Smooth muscle cell of the brain vasculature (primary cell): ENCODE data around the gene SLC7A10.

Experiments used
- DNase-seq: peaks from one replicate; pipeline ENCODE4 v3.0.0-alpha.2; 2012; ENCODE audit warnings: low read depth, low spot score

Gene SLC7A10

DNA sequence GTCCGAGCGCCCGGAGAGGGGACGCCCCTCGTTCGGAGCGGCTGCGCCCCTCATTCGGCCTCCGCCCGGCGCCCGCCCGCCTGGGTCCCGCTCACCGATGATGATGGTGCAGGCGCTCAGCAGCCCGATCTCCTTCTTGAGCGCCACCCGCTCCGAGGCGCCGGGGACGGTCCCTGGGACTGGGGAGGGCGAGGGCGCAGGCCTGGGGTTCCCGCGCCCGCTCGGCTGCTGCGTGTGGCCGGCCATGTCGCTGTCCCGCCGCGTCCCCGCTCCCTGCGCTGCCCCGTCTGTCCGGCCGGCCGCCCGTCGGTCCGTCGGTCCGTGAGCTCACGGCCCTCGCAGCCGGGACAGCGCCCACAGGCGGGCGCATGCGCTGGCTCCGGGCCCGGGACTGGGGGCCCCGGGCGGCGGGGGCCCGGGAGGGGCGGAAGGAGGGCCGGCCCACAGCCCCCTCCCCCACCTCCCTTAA lies at the start of gene SLC7A10:
SLC7A10 (minus strand) TSS at position 393 of the 469 bp plus-strand sequence; CDS start at position 246, 147 bp downstream.
- no peak for DNase-seq

DNA sequence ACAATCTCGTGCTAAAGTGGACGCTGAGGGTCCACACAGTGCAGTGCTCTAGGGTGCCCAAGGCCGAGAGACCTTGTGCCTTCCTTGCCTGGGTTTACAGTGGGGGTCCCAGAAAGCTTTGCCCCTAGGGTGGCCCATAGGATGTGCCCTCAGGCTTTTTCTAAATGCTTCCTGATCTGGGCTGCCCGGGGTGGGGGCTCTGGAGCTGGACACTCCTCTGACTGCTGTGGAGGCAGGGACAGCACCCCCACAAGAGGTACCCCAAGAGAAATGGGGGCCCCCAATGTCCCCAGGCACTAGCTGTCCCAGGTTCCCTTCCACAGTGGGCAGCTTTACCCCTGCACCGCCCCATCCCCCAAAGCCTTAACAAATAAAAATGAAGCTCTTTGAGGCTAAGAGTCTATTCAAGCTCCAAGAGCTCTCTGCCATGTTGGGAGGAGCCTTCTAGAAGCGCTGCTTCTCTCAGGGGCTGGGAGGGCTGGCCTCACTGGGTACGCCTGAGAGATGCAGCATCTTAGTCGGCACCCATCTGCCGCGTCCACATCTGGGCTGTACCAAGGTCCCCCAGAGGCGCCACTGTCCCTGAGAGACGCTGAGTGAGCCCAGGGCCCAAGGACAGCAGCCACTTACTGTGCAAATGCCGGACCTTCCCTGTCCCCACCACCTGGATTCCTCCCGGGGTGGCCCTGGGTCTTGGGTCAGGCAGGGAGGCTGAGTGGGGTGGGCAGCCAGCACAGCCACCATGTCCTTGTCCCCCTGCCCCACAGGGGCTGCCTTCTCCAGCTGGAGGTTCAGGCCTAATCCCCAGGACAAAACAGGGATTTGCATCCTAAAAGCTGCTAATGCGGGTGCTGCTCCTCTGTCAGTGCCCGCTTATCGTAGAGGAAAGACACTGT lies 49.3 kb upstream of the SLC7A10 start:
- no peak for DNase-seq

DNA sequence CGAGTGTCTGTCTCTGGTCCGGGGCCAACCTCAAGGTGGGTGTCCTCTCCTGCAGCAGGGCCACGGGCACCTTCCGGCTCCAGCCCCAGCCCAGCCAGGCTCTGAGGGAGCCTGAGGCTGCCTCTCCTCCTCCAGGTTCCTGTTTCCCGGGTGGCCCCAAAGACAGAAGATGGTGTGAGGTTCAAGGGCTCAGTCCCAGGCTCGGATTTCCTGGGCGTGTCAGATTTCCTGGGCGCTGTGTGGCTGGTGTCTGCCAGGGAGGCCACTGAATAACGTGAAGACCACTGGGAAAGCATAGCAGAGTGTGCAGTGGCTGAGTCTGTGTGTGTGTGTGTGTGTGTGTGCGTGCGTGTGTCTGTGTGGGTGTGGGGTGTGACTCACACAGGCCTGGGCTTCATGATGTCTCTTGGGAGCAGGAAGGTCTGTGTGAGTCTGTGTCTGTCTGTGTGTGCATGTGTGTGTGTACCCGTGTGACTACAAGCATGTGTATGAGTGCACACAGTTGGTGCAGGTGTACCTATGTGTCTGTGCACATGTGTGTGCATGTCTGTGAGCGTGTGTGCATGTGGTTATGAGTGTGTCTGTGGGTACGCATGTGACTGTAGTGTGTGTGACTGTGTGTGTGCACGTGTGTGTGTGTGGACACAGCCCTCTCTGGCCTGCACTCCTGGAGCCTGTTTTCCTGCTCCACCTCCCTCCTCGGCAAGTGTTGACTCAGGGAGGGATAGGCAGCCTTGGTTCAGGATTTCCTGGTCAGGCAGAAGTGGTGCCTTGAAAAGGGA lies 48.4 kb upstream of the SLC7A10 start:
- DNase-seq, result peak; percentile 4

DNA sequence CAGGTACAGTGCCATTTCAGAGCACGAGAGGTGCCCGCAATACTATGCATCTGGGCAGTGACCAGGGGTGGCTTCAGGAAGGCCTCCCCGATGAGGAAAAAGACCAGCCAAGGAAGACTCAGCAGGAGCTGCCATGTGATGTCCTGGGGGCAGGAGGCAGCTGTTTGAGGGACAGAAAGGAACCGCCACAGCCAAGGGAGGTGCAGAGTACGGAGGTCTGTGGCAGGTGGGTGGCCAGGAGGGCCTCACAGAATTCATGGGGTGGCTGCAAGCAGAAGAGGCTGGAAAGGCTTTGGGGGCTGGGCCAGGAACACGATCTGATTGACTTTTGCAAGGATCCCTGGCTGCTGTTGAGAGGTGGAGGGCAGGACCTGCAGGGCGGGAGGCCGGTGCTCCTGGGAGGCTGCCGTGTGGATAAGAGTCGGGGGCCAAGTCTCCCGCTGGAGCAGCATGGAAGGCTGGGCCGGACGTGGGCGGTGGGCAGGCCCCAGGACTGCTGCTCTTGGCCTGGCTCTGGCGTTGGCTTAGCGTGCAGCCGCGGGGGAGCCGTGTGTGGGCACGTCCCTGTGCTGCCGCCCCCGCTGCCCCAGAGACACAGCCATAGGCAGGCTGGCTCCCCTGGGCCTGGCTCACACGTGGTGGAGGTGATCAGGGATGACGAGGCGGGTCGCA lies 47.6 kb upstream of the SLC7A10 start:
- DNase-seq, result no peak

DNA sequence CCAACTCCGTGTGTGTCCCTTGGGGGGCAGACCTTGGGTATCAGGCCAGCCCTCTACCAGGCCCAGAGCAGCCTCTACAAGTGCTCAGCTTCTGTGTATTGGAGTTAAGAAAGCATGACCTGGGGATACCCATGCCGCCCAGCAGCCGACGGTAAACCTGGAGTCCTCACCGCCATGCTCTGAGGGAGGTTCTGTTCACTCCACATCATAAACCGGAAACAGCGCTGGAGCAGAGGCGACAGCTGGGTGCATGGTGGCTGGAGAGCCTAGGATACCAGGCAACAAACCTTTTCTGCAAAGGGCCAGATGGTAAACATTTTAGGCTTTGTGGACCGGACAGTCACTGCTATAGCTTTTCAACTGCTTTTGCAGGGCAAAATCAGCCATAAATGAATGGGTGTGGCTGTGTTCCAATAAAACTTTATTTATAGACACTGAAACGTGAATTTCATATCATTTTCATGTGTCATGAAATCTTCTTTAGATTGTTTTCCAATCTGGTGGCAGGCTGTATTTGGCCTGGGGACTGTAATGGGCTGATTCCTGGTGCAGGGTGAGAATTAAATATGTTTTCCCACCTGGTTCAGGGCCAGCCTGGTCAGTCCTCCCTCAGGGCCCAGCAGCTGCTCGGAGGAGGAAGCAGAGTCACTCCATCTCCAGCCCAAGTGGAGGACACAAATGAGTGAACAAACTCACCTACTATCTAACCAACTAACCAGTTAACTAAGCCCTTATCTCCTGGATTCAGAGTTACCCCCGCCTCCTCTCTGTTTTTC lies 45.8 kb upstream of the SLC7A10 start:
- DNase-seq, result no peak

DNA sequence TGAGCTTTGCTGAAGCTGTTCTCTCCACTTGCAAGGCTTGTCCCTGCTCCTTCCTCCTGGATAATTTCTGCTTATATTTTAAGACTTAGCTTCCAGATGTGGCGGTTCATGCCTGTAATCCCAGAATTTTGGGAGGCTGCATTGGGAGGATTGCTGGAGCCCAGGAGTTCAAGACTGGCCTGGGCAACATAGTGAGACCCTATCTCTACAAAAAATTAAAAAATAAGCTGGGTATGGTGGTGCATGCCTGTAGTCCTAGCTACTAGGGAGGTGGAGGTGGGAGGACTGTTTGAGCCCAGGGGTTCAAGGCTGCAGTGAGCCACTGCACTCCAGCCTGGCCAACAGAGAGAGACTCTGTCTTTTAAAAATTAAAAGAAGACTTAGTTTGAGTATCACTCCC lies 45.1 kb upstream of the SLC7A10 start:
- no peak for DNase-seq

DNA sequence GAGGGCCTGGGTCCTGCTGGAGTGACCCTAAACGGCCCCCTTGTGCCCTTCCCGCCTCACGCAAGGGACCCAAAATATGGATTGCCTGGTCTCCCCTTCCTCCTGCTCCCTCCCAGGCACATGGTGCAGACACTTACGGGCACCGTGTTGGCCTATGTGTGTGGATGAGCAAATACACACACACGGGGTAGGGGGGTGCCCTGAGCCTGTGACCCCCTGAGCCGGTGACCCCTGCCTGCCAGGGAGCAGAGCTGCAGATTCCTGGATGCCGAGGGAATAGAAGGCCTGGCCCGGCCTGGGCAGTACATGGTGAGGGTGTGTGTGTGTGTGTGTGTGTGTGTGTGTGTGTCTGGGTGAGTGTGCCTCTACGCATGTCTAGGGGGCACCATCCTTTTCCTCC lies 43.4 kb upstream of the SLC7A10 start:
- DNase-seq, result no peak

DNA sequence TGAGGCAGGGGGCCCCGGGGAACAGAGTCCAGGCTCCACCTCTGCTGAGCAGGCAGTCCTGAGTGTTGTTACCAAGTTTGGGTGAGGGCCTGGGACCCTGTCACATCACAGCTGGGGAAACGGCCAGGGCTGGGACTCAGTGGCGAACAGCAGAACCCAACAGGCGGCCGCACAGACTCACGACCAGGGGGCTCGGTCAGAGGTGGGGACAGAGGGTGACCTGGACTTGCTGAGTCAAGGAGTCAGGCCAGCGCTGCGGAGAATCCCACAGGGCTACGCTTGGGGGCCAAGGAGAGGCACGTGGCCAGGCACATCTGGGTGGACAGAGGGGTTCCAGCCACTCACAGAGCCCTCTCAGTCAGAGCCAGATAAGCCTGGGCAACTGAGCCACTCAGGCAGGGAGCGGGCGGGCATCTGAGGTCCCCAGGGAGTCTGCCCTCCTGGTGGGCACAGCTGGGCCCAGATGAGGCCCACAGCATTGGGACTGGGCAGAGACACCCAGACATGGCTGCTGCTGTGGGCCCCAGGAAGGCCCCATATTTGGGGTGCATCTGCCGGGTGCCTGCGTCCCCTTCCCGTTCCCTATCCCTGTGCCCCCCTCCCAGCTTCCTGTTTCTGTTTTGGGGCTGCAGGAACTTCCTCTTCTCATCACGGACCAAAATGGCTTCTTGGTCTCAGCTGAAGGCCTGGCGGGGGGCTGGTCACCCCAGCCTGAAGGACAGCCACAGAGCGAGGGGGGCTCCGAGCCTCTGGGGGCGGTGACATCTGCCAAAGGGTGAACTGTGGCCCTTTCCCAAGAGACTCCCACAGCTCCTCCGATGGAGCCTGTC lies 42.7 kb upstream of the SLC7A10 start:
- no peak for DNase-seq

DNA sequence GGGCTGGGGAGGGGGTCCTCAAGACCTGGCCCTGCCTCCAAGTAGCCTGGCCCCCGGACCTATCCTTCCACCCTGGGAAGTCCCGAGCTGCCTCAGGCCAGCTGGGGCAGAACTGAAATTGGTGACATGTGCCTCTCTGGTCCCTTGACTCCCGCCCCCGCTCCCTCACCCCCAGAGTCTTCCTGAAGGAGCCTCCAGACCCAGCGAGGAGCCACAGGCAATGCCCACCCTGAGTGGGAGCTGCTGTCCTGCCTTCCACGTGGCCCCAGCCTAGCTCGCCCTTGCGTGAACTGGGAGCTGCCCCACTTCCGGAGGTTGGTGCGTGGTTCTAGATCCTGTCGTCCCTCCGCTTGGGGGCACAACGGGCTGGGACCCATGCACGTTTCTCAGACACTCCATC lies 42.1 kb upstream of the SLC7A10 start:
- DNase-seq, result no peak

DNA sequence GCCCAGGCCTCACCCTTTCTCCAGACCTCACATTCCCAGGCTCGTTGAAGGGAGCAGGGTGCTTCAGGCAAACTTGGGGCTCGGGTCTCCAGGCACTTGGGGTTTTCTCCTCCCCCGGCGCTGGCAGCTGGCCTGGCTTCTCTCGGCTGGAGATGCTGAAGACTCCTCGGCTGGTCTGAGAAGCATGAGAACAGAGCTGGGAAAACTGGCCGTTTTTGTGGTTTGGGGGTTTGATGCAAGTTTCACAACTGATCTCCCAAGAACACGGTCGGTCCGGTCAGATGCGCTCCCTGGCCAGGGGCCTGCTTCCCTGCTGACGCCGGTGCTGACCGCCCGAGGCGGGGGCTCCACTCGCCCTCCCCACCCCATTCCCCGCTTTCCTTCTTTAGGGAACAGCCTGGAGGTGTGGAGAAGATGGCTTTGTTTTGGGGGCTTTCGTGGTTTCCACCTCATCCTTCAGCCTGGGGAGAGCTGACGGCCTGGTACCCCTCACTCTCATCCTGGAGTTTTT lies 41.4 kb upstream of the SLC7A10 start:
- DNase-seq, result no peak

DNA sequence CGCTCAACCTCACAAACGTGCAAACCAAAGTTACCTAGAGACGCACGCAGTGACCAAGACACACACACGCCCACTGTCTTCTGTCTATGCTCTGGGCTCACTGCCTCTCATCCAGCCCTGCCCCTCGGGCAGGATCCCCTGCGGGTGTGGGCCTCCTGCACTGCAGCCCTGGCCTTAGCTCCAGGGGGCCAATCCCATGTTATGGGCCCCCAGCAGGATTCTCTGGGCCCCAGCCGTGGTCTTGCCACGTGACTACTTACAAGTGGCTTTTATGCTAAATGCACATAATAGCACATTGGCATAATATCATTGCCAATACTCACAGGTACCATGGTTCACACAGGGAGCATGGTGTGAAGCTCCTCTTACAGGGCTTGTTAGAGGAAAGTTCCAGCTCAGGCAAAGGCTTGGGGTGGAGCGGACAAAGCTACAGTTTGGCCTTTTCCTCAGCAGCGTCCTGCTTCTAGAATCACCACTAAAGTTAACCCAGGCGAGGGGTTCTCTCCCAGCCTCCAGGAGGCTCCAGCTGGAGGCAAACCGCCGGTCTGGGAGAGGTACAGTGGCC lies 39.3 kb upstream of the SLC7A10 start:
- DNase-seq, result no peak

DNA sequence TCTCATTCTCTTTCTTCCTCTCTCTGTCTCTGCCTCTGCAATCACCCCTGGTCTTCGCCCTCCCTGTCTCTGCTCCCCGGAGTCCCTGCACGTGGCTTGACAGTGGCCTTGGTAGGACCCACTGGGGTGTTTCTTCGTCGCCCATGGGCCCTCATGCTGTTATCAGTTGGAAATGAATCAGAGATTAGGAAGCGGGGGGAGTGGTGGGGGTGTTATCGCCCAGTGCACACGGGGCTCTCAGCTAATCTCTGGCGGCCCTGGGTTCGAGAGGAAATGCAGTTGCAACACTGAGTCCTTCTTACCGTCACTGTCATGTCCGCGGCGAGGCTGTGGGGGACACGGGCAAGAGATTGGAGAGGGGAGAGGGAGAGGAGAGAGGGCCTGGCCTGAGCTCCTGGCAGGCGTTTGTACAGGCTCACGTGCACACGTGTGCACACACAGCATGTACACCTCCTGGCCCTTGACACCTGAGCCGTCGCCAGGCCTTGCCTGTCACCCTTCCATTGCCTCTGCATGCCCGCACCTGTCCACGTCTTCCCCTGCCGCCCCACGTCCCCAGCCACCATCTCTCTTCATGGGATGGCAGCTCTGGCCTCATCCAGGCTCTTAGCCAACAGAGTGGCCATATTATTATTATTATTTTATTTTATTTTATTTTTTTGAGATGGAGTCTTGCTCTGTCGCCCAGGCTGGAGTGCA lies 37.8 kb upstream of the SLC7A10 start:
- no peak for DNase-seq

DNA sequence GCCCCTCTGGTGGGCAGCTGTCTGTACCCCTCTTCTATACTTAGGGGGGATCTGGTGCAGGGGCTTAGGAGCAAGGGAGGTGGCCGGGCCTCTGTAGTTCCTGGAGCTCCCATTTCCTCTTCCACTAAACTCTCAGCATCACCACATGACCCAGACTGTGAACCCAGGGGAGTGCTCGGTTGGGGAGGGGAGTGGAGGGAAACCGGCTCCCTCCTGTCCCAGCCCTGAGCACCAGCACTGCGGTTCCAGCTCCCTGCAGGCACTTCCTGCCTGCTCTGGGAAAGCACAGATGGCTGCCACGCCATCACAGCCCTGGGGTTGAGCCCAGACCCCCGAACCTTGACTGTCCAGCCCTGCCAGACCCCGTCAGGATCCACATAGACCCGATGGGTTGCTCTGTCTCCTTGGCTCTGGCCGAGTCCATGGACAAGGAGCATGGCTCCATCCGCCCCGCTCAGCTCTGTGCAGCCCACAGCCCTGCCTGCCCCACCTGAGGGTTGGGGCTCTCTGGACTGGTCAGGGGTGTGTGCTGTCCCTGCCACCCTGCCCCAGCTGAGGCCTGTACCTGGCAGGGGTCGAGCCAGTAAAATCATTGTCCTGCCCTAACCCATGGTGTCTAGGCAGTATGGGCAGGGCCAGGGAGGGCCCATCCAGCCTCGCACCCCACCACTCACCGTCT lies 36.0 kb upstream of the SLC7A10 start:
- DNase-seq, result no peak

DNA sequence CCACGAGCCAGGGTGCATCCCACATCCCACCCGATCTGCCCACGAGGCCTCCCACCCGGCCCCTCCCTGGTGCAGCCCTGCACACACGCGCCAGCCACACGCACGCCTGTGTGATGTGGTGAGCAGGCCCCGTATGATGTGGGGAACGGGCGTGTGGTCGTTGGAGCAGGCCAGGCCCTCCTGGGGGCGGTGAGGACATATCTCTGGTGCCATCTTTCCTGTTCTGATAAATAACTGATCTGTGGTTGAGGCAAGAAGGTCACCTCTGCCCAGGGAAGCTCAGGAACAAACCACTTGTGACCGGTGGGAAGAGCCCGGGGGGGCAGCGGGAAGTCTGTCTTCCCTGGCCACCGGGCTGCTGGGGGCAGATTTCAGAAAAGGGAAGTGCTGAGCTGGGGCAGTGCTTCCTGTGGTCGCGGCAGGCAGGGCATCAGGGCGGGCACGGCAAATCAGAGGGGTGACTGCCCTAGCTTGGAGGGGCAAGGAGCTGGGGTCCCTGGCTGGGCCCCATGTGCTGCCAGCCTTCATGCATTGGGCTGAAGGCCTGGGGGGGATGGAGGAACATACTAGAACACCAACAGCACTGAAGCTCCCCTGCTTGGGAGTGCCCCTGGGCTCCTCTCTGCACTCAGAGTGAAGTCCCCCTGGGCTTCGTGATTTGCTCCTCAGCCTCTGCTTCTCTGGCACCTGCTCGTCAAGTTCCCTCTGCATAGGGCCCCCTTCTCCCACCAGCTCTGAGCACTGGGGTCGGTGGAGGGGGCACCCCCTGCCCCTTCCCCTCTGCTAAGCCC lies 35.2 kb upstream of the SLC7A10 start:
- no peak for DNase-seq

DNA sequence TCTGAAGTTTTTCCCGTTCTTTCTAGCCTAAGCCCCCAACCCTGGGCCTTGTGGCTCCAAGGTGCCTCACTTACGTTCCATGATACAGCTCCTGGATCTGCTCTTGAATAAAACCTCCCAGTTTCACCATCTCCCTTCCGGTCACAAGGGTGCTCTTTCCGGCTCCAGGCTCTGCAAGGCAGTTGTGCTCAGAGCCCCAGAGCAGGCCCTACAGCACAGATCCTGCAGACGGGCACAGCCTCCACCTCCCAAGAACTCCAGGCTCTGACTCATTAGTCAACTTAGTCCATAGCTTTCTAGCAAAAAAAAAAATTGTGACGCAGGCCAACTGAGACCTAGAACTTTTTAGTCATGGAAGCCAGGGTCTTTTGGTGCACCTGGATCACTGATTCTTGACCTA lies 33.9 kb upstream of the SLC7A10 start:
- no peak for DNase-seq

DNA sequence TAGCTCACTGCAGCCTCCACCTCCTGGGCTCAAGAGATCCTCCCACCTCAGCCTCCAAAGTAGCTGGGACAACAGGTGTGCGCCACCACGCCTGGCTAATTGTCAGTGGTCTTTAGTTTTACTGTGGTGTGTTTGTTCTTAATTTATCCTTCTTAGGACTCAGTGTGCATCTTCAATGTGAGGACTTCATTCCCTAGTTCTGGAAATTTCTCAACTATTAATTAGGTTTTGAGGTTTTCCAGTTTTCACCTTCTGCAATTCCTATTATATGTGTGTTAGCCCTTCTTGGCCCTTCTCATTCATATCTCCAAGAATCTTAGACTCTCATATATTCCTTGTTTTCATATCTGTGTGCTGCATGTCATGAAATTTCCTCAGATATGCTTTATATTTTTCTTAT lies 32.2 kb upstream of the SLC7A10 start:
- no peak for DNase-seq

DNA sequence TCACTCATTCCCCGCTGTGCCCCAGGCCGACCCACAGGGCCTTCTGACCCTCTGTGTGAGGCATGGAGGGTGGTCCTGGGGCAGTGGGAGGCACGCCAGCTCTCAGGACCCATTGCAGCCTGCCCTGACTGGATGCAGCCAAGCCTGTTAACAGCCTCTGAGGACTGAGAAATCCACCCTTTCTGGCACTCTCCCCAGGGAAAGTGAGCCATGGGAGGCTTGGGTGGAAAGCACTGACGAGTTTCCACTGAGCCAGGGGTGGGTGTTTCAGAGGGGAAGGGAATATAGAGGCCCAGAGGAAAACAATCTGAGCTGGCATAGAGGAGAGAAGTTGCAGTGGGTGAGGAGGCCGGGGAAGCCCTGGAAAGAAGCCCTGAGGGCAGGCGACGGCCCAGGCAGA lies 30.6 kb upstream of the SLC7A10 start:
- DNase-seq, result no peak

DNA sequence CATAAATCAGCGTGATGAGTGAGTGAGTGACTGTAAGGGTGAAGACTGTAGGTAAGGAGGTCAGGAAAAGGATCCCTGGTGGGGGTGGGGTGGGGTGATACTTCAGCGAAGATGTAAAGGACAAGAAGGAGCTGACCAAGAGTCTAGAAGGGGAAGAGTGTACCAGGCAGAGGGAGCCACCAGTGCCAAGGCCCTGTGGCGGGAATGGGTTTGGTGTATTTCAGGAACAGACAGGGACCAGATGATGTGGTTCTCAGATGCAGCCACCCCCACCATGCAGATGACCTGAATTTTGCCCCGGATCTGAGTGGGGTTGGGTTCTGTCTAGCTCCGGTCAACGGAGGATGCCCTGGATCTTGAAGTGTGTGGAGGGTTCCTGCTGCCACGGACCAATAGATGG lies 30.1 kb upstream of the SLC7A10 start:
- no peak for DNase-seq
